KOPT-K1 (cell line): ENCODE data around the gene RALB.
"Not testable (repeated sequence)": the region's sequence is repeated elsewhere in the genome, so short reads cannot be mapped to it uniquely, and the experiment has no call there.

Experiments used
- H3K27ac ChIP-seq: fragments of 200-600 bp; sonication (generic); 2 replicates; pipeline ENCODE4 v1.5.1; 2016; ENCODE audit warnings: antibody characterized with exemption, mild to moderate bottlenecking, low read depth, low read length; ENCODE audit not compliant: poor library complexity, severe bottlenecking
- H3K36me3 ChIP-seq: fragments of 200-600 bp; sonication (generic); 2 replicates; pipeline ENCODE4 v1.5.1; 2017; ENCODE audit warnings: antibody characterized with exemption, mild to moderate bottlenecking, low read length, moderate library complexity; ENCODE audit not compliant: insufficient read depth
- H3K9me3 ChIP-seq: fragments of 200-600 bp; sonication (generic); 2 replicates; pipeline ENCODE4 v1.5.1; 2017; ENCODE audit warnings: antibody characterized with exemption, low read length, mild to moderate bottlenecking; ENCODE audit not compliant: insufficient read depth, poor library complexity, severe bottlenecking

The RALB gene

GRCh38 chr2:120316528-120317179 is 64.0 kb downstream of the RALB start:
- Histone ChIP-seq H3K9me3 (no peaks in the 10 kb centered on the region), H3K27ac (no peak overlapping the region), H3K36me3 (no peaks in the 10 kb centered on the region)

DNA sequence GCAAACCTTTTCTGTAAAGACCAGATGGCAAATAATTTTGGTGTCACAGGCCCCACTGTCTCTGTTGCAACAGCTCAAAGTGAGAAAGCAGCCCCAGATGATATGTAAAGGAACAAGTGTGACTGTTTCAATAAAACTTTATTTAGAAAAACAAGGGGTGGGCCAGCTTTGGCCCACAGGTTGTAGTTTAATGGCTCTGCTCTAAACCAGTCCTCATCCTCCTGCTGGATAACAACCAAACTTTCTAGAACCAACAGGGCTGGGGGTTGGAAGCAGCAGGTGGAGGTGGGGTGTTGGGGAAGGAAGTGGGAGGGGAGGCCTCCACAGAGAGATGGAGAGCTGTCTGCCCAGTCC is 64.5 kb downstream of the RALB start:
- Histone ChIP-seq H3K27ac (no peak overlapping the region), H3K36me3 (no peaks in the 10 kb centered on the region), H3K9me3 (no peaks in the 10 kb centered on the region)

- Histone ChIP-seq H3K9me3 (no peaks in the 10 kb centered on the region), H3K27ac (no peak overlapping the region), H3K36me3 (no peaks in the 10 kb centered on the region)
These were observed 65.3 kb downstream of the RALB start for GRCh38 chr2:120317916-120318315.

GRCh38 chr2:120318626-120319025 is 66.0 kb downstream of the RALB start:
- Histone ChIP-seq H3K36me3 (no peaks in the 10 kb centered on the region), H3K9me3 (no peaks in the 10 kb centered on the region), H3K27ac (no peak overlapping the region)

DNA sequence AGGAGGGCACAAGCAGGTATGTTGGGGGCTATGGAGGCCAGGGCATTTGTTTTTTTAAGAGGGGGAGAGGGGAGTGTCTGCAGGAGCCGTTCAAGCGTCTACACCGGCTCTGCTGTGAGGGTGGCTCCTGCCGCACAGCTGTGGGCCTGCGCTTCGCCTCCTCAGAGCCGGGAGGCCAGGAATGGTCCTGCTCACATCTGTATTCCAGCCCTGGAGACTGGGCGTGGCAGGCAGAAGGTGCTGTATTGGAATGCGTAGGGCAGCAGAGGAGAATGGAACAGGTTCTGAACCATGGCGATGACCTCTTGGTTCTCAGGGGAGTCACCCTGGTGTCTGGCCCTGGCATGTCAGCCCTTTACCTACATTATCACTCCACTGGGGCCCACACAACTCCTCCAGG is 66.5 kb downstream of the RALB start:
- H3K36me3 ChIP-seq, result no peaks in the 10 kb centered on the region
- H3K27ac ChIP-seq, result no peak overlapping the region
- H3K9me3 ChIP-seq, result no peaks in the 10 kb centered on the region

- no peaks in the 10 kb centered on the region for H3K36me3 ChIP-seq
- no peaks in the 10 kb centered on the region for H3K9me3 ChIP-seq
- no peak overlapping the region for H3K27ac ChIP-seq
These were observed 67.2 kb downstream of the RALB start for GRCh38 chr2:120319686-120320317.

DNA sequence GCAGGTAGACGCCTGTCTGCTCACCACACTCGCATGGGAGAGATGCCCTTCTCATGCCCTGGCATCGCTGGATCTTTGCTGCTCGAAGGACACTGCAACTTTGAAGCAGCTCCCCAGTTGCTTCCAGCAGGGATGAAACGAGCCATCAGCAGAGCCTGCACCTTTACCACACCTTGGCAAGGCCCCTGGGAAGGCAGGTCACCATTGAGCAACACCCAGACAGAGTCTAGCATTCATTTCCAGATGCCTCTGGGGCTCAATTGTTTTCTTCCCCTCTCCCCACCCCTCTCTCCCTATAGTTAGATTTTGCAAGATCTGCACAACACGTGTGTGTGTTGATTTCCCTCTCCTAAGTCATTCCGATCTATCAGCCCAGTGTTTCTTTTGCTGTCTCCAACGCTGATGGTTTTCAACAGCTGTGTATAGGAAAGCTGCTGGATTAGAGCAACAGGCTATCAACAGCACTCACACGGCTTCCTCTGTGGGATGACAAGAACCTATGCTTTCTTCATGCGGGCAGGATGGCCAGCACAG is 67.7 kb downstream of the RALB start:
- H3K9me3 ChIP-seq, result no peaks in the 10 kb centered on the region
- H3K36me3 ChIP-seq, result no peaks in the 10 kb centered on the region
- no peak overlapping the region for H3K27ac ChIP-seq

DNA sequence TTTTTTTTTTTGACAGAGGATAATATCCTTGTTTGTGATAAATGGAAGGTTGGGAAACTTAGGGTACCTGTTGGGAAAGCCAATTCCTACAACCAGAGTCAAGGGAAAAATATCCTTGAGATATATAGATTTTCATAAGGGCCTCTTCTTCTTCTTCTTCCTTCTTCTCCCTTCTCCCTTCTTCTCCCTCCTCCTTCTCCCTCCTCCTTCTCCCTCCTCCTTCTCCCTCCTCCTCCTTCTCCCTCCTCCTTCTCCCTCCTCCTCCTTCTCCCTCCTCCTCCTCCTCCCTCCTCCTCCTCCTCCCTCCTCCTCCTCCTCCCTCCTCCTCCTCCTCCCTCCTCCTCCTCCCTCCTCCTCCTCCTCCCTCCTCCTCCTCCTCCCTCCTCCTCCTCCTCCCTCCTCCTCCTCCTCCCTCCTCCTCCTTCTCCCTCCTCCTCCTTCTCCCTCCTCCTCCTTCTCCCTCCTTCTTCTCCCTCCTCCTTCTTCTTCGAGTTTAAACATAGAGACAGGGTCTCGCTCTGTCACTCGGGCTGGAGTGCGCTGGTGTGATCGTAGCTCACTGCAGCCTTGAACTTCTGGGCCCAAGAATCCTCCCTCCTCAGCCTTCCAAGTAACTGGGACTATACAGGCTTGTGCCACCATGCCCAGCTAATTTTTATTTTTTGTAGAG is 68.4 kb downstream of the RALB start:
- H3K9me3 ChIP-seq, H3K27ac ChIP-seq, H3K36me3 ChIP-seq: not testable (repeated sequence)

GRCh38 chr2:120321721-120322284 is 69.2 kb downstream of the RALB start:
- Histone ChIP-seq H3K27ac (no peak overlapping the region), H3K36me3 (no peaks in the 10 kb centered on the region), H3K9me3 (no peaks in the 10 kb centered on the region)

DNA sequence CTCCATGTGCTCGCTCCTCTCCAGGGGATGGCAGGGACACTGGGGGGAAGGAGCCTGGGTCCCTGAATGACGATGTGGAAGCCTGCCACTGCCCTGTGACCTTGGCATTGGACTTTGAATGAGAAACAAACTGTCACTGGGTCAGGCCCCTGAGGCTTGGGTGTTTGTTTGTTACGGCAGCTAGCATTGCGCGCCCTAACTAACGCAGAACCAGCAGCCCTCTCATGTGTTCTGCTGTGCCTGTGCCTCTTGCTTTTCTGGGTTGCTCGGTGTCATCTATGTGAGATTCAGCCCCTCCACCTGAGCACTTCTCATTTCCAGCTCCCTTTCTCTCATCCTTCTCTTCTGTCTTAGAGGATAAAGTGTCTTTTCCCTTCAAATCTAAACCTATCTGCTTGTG is 69.7 kb downstream of the RALB start:
- Histone ChIP-seq H3K36me3 (no peaks in the 10 kb centered on the region), H3K9me3 (no peaks in the 10 kb centered on the region), H3K27ac (no peak overlapping the region)

DNA sequence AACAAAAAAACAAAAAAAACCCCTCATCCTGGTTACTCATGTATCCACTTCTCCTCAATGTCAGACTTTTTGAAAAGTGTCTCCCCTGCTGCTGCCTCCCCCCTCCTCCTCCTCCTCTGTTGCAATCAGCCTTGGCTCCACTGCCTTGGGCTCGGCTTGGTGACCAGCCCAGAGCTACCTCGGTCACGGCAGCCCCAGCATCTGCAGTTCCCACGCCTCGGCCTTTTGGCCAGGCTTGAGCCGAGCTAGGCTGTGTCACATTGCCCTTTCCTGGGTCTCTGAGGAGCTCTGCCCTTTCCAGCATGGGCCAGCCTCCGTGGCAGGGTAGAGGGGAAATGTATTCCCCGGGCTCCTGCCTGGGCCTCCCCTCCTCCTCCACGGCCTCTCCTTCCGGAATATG is 70.6 kb downstream of the RALB start:
- Histone ChIP-seq H3K9me3 (no peaks in the 10 kb centered on the region), H3K36me3 (no peaks in the 10 kb centered on the region), H3K27ac (no peak overlapping the region)

DNA sequence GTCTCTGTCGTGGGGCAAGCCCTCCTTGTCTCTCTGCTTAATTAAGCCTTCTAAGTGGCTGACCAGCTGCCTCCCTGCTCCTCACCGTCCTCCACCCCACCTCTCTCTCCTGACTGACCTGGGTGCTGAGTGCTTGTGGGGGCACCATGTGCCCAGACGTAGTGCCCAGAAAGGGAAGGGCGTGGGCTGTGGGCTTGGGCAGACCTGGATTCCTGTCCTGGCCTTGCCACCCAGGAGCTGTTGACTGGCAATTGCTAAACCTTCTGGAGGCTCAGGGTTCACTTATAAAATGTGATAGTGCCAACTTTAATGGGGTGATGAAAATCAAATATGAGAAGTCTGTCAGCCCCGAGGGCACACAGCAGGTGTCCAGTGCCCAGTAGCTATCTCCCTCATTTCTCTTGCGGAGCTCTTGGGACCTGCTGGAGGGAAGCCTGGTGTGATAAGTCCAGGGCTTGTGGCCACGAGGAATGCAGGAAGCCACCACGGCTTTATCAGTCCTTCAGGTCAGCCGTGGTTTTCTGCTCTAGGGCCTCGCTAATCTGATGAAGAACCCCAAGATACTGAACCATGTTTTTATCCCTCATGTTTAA is 71.3 kb downstream of the RALB start:
- no peaks in the 10 kb centered on the region for H3K9me3 ChIP-seq
- no peaks in the 10 kb centered on the region for H3K36me3 ChIP-seq
- H3K27ac ChIP-seq, result no peak overlapping the region

DNA sequence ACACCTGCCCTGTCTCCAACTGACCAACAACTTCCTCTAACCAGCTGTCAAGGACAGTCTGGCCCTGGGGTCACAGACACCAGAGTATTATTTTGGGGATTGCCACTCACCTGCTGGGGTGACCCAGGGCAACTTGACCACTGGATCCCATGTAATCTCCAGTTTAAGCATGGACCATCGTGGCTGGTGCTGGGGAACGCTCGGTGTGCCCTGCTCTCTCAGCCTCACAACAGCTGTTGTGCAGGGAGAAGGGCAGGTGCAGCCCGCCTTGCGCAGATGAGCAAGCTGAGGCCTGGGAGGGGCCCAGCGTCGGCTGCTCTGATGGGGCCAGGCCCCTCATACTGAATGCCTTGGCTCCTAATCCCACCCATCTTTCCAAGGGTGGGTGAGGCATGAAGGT is 72.3 kb downstream of the RALB start:
- Histone ChIP-seq H3K36me3 (no peaks in the 10 kb centered on the region), H3K9me3 (no peaks in the 10 kb centered on the region), H3K27ac (no peak overlapping the region)

GRCh38 chr2:120326066-120326465 is 73.4 kb downstream of the RALB start:
- H3K27ac ChIP-seq, result no peak overlapping the region
- no peaks in the 10 kb centered on the region for H3K36me3 ChIP-seq
- no peaks in the 10 kb centered on the region for H3K9me3 ChIP-seq
